Activated naive CD4-positive, alpha-beta T cell (primary cell): ENCODE results near the gene CACNA1E.

Experiments
- DNase-seq, 4 experiments: peaks; one replicate each; lab custom pipeline; 2025; lab: John Stamatoyannopoulos, UW

Gene CACNA1E

DNA sequence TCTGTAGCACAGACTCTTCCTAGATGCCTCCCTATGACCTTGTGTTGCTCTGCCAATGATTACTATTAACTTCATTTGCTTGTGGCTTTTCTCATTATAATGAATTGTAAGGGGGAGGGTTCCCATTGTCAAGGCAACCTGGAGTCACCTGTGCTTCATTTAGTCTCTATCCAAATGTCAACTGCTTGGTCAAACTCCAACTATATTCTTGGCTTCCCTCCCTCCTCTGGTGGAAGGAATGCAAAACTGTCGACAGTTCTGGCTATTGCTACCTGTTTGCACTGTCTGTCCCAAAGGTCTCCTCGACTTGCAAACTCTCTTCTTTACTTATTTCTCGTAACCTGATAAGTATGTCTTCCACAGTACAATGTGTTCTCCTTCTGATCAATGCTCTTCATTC, 100.3 kb downstream of the CACNA1E start:
- no peak for DNase-seq

- no peak for DNase-seq
These were observed 104.6 kb downstream of the CACNA1E start for GRCh38 chr1:181587870-181588438.

DNA sequence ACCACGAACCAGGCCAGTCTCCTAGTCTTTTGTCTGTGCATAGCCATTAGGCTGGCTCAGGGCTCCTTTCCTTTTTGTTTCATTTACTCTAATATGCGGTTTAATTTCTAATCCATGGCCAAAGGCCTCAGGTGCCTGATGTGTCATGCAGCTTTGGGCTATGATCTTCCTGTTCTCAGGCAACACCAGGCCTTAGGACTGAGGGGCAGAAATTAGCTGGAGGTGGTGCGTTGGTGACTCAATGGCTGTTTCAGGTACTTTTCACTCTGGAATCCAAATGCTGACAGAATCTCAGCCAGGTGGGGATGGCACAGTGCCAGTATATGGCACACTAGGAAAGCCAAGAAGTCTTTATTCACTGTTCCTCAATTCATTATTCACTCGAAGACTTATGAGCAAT, 105.3 kb downstream of the CACNA1E start:
- DNase-seq: no peak

GRCh38 chr1:181592255-181592859, 109.0 kb downstream of the CACNA1E start:
- DNase-seq: no peak

DNA sequence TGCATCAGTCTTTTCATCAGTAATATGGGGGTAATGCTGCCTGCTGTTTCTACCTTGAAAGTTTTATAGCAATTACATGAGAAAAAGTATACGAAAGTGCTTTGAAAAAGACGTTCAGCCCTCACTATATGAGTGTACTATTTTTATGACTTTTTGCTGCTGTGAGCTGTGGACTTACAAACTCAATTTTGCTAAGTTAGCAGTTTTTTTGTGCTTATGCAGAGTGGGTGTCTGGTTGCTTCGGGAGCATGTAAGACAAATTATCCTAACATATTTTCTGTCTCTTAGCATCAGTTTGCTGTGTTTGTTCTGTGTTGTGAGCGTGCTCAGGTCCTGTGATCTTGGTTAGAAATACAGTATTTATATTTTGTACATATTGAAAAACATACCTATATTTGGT, 109.7 kb downstream of the CACNA1E start:
- DNase-seq: no peak

DNA sequence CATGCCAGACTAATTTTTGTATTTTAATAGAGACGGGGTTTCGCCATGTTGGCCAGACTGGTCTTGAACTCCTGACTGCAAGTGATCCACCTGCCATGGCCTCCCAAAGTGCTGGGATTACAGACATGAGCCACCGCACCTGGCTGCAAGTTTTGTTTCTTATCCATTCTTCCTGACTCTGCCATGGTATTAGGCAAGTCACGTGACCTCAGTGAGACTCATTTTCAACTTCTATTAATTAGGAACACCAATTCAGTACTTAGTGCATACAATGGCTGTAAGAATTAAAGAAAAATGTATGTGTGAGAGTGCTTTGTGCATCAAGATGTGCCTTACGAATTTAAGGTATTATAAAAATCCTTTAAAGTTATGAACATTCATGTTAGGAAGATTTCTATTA, 111.2 kb downstream of the CACNA1E start:
- DNase-seq: no peak

- DNase-seq: no peak
These were observed 111.9 kb downstream of the CACNA1E start for GRCh38 chr1:181595234-181595633.

GRCh38 chr1:181601186-181601950, 118.1 kb downstream of the CACNA1E start:
- no peak for DNase-seq

- DNase-seq: no peak
These were observed 120.6 kb downstream of the CACNA1E start for GRCh38 chr1:181603735-181604410.

DNA sequence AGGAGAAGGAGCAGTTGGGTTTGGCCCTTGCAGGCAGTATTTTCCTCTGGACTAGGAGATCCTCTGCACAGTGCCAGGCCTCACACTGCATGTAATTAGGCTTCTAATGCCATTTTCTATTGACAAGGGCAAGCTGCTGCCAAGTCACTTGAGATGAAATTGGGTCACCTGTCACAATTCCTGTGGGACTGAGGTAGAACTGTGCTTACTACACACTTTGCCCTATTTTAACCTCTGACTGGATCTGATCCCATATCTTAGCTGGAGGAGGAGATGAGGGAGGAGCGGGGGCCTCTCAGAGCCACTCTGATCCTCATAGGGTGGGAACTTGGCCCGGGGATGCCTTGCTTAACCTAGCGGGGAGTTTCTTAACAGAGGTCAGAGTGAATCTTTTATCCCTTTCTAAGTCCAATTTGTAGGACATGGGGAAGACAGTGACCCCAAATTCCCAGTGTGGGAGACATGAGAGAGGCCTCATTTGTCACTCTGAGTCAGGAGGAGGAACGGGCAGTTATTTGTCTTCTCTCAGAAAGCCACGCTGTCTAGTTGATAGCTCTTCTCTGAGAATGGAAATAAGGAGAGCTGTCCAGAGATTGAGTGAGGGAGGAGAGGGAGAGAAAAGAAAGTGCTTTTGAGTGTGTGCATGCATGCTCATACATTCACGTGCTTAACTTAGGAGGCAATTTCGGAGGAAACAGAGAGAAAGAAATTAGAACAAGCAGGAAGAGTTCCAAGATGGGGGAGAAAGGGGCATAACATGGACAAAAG, 121.3 kb downstream of the CACNA1E start:
- no peak for DNase-seq

DNA sequence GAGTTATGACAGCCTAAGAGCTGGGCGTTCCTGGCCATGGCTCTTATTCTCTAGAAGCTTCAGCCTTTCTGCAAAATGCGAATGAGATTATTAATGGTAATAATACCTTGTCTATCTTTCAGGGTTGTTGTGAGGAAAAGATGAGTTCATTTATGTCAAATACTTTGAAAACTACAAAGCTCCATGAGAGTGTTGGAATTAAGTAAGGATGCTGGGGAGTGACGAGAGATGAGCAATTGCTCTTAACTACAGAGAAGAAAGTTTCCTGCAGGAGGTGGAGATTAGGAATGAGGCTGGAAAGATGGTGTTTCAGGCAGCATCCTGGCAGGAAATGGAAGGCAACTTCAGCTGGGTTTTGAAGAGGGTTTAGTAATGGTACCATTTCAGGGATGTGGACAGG, 124.2 kb downstream of the CACNA1E start:
- DNase-seq: no peak

- no peak for DNase-seq
These were observed 125.1 kb downstream of the CACNA1E start for GRCh38 chr1:181608386-181608785.

- no peak for DNase-seq
These were observed 125.6 kb downstream of the CACNA1E start for GRCh38 chr1:181608948-181609347.

DNA sequence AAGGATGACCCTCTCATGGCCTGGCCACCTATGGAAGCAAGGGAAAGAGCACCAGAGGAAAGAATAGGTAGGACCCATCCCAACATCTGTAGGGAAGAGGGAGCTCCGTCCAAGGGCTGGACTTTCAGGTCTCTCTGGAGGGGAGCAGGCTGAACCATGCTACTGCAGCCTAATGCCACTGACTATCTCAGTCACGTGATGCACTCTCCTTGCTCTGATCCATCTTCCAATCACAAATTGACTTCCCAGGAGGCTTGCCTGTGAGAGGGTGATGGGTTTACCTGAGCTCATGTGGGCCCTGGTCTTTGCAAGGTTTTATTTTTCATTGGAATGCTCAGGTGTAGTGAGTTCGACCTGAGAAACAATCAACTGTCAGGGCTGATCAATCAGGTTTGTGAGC, 128.8 kb downstream of the CACNA1E start:
- no peak for DNase-seq

GRCh38 chr1:181618559-181618958, 135.2 kb downstream of the CACNA1E start:
- DNase-seq: no peak

DNA sequence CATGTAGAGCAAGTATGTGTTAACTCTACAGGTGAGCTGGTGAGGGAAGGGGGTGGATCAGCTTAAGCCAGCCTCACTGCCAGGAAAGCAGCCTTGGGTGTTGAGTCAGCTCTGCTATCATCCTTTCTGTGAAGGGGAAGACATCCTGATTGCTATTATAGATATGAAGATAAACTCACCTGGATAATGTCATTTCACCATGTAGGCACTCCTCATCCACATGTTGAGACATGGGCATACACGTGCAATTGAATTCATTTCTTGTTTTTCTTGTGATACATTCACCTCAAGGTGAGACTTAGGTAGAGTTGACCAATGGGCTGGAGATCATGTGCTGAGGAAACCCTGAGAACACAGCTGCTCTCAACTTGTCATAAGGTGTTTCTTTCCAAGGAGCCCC, 136.9 kb downstream of the CACNA1E start:
- DNase-seq: no peak

DNA sequence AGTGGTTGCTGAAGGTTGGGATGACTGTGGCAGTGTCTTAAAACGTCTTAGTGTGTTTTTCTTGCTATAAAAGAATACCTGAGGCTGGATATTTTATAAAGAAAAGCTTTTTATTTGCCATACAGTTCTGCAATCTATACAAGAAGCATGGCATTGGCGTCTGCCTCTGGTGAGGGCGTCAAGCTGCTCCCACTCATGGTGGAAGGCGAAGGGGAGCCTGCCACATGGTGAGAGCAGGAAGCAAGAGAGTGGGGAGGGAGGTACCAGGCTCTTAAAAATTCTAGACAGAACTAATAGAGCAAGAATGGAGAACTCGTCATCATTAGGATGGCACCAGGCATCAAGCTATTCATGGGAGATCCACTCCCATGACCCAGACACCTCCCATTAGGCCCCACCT, 140.5 kb downstream of the CACNA1E start:
- no peak for DNase-seq

- no peak for DNase-seq
These were observed 143.1 kb downstream of the CACNA1E start for GRCh38 chr1:181626279-181626938.

- DNase-seq: no peak
These were observed 147.1 kb downstream of the CACNA1E start for GRCh38 chr1:181630398-181630797.

- no peak for DNase-seq
These were observed 147.5 kb downstream of the CACNA1E start for GRCh38 chr1:181630838-181631237.

DNA sequence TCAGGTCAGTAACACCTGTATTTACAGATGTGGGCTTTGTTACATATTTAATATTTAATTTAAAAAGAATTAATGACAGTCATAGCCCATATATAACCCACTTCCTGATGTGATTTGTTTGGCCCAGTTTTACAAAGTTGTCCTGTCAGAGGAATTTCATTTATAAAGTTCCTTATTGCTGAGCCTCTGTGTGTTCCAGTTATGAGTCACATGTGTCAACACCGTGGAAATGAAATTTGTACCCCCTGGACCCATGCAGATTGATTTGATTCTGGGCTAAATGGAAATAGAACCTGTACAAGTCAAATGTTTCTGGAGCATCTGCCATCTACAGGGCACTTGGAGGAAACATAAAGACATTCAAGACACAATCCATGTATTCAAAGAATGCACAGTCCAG, 149.2 kb downstream of the CACNA1E start:
- DNase-seq: no peak

DNA sequence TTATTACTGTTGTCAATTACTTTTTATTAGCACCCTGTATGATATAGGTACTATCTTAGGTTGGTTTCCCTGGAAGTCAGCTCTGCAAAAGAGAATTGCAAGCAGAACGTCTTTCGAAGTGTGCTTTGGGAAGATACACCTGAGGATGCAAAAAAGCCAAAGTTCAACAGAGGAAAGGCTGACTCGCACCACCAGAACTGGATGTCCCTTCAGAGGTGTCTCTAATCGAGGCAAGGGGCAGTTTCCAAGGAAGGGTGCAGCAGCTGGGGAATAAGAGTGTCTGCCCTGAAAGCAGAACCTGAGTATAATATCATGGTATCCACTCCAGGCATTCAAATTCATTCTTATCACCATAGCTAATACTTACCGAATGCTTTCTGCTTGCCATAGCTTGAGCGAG, 149.6 kb downstream of the CACNA1E start:
- DNase-seq: no peak
